Mesothelial cell of epicardium (in vitro differentiated cells): ENCODE results near the gene GUCY1A2. TPM values are rescaled to one million over a fixed set of nuclear protein-coding genes. Genes with fewer than 3 reads are reported as not detected.
A peak's percentile ranks its signal among the peaks of the same experiment; 100 is the strongest.
"Not testable (repeated sequence)": the region's sequence is repeated elsewhere in the genome, so short reads cannot be mapped to it uniquely, and the experiment has no call there.

ENCODE experiments used
- DNase-seq, 2 experiments: peaks; one replicate each; pipeline ENCODE4 v3.0.0; 2021; ENCODE audit warnings: low spot score in 2 of 2; ENCODE audit not compliant: unreplicated experiment in 2 of 2
- H3K27ac Mint-ChIP-seq: 2 replicates; pipeline ENCODE4 v1.8.0; 2021; ENCODE audit warnings: mixed read lengths
- H3K27me3 Mint-ChIP-seq: 2 replicates; pipeline ENCODE4 v1.8.0; 2021; ENCODE audit warnings: low read depth, mixed read lengths
- H3K36me3 Mint-ChIP-seq: 2 replicates; pipeline ENCODE4 v1.8.0; 2021; ENCODE audit warnings: mixed read lengths
- H3K4me1 Mint-ChIP-seq: 2 replicates; pipeline ENCODE4 v1.8.0; 2021; ENCODE audit warnings: mixed read lengths
- H3K4me3 Mint-ChIP-seq: 2 replicates; pipeline ENCODE4 v1.8.0; 2021; ENCODE audit warnings: mild to moderate bottlenecking, moderate library complexity, mixed read lengths
- H3K9me3 Mint-ChIP-seq: 2 replicates; pipeline ENCODE4 v1.8.0; 2021; ENCODE audit warnings: mixed read lengths
- total RNA-seq: library from RNA; stranded (reverse); gene quantifications from 3 replicates; pipeline ENCODE4 v1.2.1, GENCODE V29; 2021
- TF ChIP-seq, protein P1 (sequence below): fragments of 200-600 bp; sonication (generic); IDR thresholded peaks from one replicate; pipeline ENCODE4 v1.5.0; 2021; ENCODE audit warnings: antibody characterized with exemption; ENCODE audit not compliant: unreplicated experiment

GUCY1A2 gene
- total RNA-seq = 13.6 to 15.1 TPM (median 13.6 TPM) in 3 replicates

GRCh38 chr11:107018219-107018901 lies at the start of gene GUCY1A2:
Gene GUCY1A2 (minus strand): TSS chr11:107018476. CDS start chr11:107018055, 421 bp downstream.
- TF ChIP-seq, protein P1, sequence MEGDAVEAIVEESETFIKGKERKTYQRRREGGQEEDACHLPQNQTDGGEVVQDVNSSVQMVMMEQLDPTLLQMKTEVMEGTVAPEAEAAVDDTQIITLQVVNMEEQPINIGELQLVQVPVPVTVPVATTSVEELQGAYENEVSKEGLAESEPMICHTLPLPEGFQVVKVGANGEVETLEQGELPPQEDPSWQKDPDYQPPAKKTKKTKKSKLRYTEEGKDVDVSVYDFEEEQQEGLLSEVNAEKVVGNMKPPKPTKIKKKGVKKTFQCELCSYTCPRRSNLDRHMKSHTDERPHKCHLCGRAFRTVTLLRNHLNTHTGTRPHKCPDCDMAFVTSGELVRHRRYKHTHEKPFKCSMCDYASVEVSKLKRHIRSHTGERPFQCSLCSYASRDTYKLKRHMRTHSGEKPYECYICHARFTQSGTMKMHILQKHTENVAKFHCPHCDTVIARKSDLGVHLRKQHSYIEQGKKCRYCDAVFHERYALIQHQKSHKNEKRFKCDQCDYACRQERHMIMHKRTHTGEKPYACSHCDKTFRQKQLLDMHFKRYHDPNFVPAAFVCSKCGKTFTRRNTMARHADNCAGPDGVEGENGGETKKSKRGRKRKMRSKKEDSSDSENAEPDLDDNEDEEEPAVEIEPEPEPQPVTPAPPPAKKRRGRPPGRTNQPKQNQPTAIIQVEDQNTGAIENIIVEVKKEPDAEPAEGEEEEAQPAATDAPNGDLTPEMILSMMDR = no peak
- Mint-ChIP-seq H3K4me3 (peak within 1 kb of the TSS; percentile 88), H3K9me3 (no peaks in the 10 kb centered on the region), H3K27ac (peak within 1 kb of the TSS; percentile 76), H3K27me3 (peaks cover 42% of the 10 kb centered on the region), H3K36me3 (no peaks in the 10 kb centered on the region), H3K4me1 (peaks cover 33% of the 10 kb centered on the region)
- DNase-seq = peak in 1 of 2 experiments; percentile 46

DNA sequence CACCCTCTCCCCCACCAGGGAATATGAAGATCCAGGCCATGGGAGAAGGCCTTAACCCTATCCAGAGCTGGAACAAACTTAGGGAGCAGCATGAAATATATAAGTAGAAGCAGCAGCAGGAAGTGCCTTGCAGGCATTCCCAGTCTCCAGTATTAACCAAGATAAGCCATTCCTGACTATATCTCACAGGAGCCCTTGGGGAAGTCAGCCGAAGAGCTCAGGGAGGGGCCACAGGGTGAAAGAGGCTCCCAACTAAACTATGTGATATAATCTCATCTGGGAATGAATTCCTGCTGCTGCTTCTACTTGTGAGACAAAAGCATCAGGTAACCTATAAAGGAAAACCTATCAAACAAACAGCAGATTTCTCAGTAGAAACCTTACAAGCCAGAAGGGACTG lies 36.1 kb upstream of the GUCY1A2 start:
- Mint-ChIP-seq H3K9me3 (peaks cover 42% of the 10 kb centered on the region), H3K4me1 (no peaks in the 10 kb centered on the region), H3K36me3 (peaks cover 9% of the 10 kb centered on the region), H3K4me3 (no peak overlapping the region), H3K27me3 (no peaks in the 10 kb centered on the region), H3K27ac (no peak overlapping the region)
- TF ChIP-seq, protein P1 = no peak
- no peak for DNase-seq

GRCh38 chr11:107051332-107051731 lies 33.1 kb upstream of the GUCY1A2 start:
- H3K4me1 Mint-ChIP-seq, H3K36me3 Mint-ChIP-seq, H3K27me3 Mint-ChIP-seq, H3K27ac Mint-ChIP-seq, H3K4me3 Mint-ChIP-seq, DNase-seq: not testable (repeated sequence)
- peaks cover 43% of the 10 kb centered on the region for H3K9me3 Mint-ChIP-seq

DNA sequence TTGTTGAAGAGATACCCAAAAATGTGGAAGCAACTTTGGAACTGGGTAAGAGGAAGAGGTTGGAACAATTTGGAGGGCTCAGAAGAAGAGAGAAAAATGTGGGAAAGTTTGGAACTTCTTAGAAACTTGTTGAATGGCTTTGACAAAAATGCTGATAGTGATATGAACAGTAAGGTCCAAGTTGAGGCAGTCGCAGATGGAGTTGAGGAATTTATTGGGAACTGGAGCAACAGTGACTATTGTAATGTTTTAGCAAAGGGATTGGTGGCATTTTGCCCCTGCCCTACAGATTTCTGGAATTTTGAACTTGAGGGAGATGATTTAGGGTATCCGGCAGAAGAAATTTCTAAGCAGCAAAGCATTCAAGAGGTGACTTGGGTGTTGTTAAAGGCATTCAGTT lies 32.6 kb upstream of the GUCY1A2 start:
- not testable (repeated sequence) for DNase-seq, H3K27ac Mint-ChIP-seq, H3K36me3 Mint-ChIP-seq, H3K4me1 Mint-ChIP-seq, H3K4me3 Mint-ChIP-seq, H3K27me3 Mint-ChIP-seq
- H3K9me3 Mint-ChIP-seq = peaks cover 39% of the 10 kb centered on the region

- Mint-ChIP-seq H3K36me3 (peaks cover 9% of the 10 kb centered on the region), H3K27ac (no peak overlapping the region), H3K9me3 (peaks cover 36% of the 10 kb centered on the region), H3K27me3 (no peaks in the 10 kb centered on the region), H3K4me3 (no peak overlapping the region), H3K4me1 (no peaks in the 10 kb centered on the region)
- TF ChIP-seq, protein P1 = no peak
- no peak for DNase-seq
Observed at GRCh38 chr11:107050121-107050520, 31.8 kb upstream of the GUCY1A2 start.

DNA sequence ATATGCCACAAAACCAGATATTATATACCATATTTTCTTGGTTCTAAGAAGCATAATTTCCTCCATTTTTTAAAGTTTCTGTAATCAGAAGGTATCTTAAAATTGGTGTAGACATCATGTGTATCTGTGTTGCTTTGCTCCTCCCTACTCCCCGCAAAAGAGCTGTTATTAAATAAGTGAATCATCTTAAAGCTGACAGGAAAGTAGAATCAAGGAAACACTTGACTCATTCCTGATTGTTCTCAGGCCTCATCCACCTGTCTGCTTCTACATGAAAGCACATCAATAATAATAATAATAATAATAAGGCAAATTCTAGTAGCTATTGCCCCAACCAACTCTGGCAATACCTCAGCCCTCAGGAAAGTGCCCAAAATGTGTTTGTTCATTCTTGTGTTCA lies 26.2 kb upstream of the GUCY1A2 start:
- Mint-ChIP-seq H3K27me3 (no peaks in the 10 kb centered on the region), H3K4me1 (peaks cover 6% of the 10 kb centered on the region), H3K4me3 (no peak overlapping the region), H3K27ac (no peak overlapping the region), H3K36me3 (peaks cover 4% of the 10 kb centered on the region), H3K9me3 (peaks cover 19% of the 10 kb centered on the region)
- TF ChIP-seq, protein P1 = no peak
- DNase-seq = no peak
